ENCODE measurements around the gene PTPRT. TPM values are rescaled to one million over a fixed set of nuclear protein-coding genes. Genes with fewer than 3 reads are reported as not detected.

The PTPRT gene
- total and polyA plus RNA-seq, 2 of the 4 experiments (the other 2 are of a cell fraction), result not detected

GRCh38 chr20:42118001-42118400 is 1071.7 kb downstream of the PTPRT start:
- Histone ChIP-seq H3K4me2 (ENCODE audit: low read depth, low read length) (no peak overlapping the region), H3K4me1 (ENCODE audit: control insufficient read depth, insufficient read depth, low read length) (no peaks in the 10 kb centered on the region), H2BK20ac (ENCODE audit: low read depth, low read length) (no peak overlapping the region), H3K36me3 (ENCODE audit: control insufficient read depth, insufficient read depth, low read length) (no peaks in the 10 kb centered on the region), H2AFZ (replicated peaks; ENCODE audit: low read length, poor library complexity) (no peak overlapping the region), H3K79me1 (ENCODE audit: low read depth in 1 of 2, low read length in 2 of 2) (no peaks in the 10 kb centered on the region), H2AK9ac (replicated peaks; ENCODE audit: low read depth, low read length, poor library complexity) (no peak overlapping the region), H3K27me3 (ENCODE audit: control insufficient read depth, insufficient read depth, low read length) (no peaks in the 10 kb centered on the region), H2AK5ac (ENCODE audit: low read depth, low read length) (no peak overlapping the region), H3K4me3 (ENCODE audit: insufficient read depth, low read depth, low read length) (no peak overlapping the region), H3K23ac (ENCODE audit: low read depth, low read length) (no peak overlapping the region), H3K14ac (replicated peaks; ENCODE audit: low read depth, low read length) (no peak overlapping the region), H3K18ac (ENCODE audit: low read depth, low read length) (no peak overlapping the region), H3K27ac (ENCODE audit: insufficient read depth, low read length) (no peak overlapping the region), H2BK120ac (ENCODE audit: low read depth, low read length) (no peak overlapping the region), H3K56ac (ENCODE audit: extremely low read depth, insufficient read depth, low read length) (no peak overlapping the region), H4K91ac (ENCODE audit: insufficient read depth, low read depth, low read length) (no peak overlapping the region), H3K9ac (ENCODE audit: low read depth, low read length) (no peak overlapping the region), H4K5ac (ENCODE audit: low read depth, low read length) (no peak overlapping the region), H3K9me1 (ENCODE audit: insufficient read depth, low read length) (no peaks in the 10 kb centered on the region), H2BK5ac (ENCODE audit: low read depth, low read length, poor library complexity, severe bottlenecking) (no peak overlapping the region), H2BK15ac (ENCODE audit: low read depth, low read length) (no peak overlapping the region), H3K4ac (ENCODE audit: low read depth, low read length) (no peak overlapping the region), H4K8ac (ENCODE audit: low read depth in 2 of 2, low read length in 2 of 2) (no peak overlapping the region), H3K9me3 (ENCODE audit: control insufficient read depth, insufficient read depth, low read length) (peaks cover 37% of the 10 kb centered on the region), H4K20me1 (ENCODE audit: insufficient read depth, low read length) (no peaks in the 10 kb centered on the region)
- TF ChIP-seq ELK1 (IDR thresholded peaks at IDR 0.05; ENCODE audit: borderline replicate concordance, low read depth, low read length) (no peak), RAD21 (IDR thresholded peaks at IDR 0.05; ENCODE audit: low read length) (no peak), RFX5 (IDR thresholded peaks at IDR 0.05; ENCODE audit: low read depth, low read length) (no peak), CHD1 (IDR thresholded peaks at IDR 0.05; ENCODE audit: low read depth, low read length) (no peak), USF2 (IDR thresholded peaks at IDR 0.05; ENCODE audit: low read depth, low read length) (no peak), CEBPB (IDR thresholded peaks at IDR 0.05; ENCODE audit: low read depth, low read length) (no peak), CTCF (conservative IDR thresholded peaks at IDR 0.05; ENCODE audit: low read depth, low read length) (no peak), MAZ (IDR thresholded peaks at IDR 0.05; ENCODE audit: borderline replicate concordance, low read depth, low read length) (no peak), FOS (IDR thresholded peaks at IDR 0.05; ENCODE audit: low read depth, low read length) (no peak), BHLHE40 (IDR thresholded peaks at IDR 0.05; ENCODE audit: low read depth, low read length) (no peak), NFE2L2 (IDR thresholded peaks at IDR 0.05; ENCODE audit: low read depth, low read length) (no peak), MAFK (IDR thresholded peaks at IDR 0.05; ENCODE audit: low read depth, low read length) (no peak), MXI1 (IDR thresholded peaks at IDR 0.05; ENCODE audit: borderline replicate concordance, low read depth, low read length) (no peak), RCOR1 (IDR thresholded peaks at IDR 0.05; ENCODE audit: insufficient replicate concordance, low read length) (no peak), SMC3 (IDR thresholded peaks at IDR 0.05; ENCODE audit: low read depth, low read length) (no peak), POLR2A (IDR thresholded peaks at IDR 0.05; ENCODE audit: low read depth, low read length) (no peak)
- CTCF ChIA-PET, result no interaction called here
- WGBS, 2 experiments (ENCODE audit: extremely low coverage in 2 of 2, insufficient read length in 1 of 2), result 40% methylated on average over 1 of the region's 7 CpGs; no CpG with 5 or more reads in 1 of the 2 experiments
- intact Hi-C loops (cut with micrococcal nuclease) (no loop called here), in situ Hi-C loops (cut with MboI; ENCODE audit: low sequenced_read_pairs) (no loop called here), dilution Hi-C loops (cut with HindIII; ENCODE audit: low sequenced_read_pairs, unreplicated experiment) (no loop called here)
- DNase-seq (no peak), ATAC-seq (ENCODE audit: low read depth) (no peak)
- POLR2A ChIA-PET (ENCODE audit: unreplicated experiment), result no interaction called here
- no TSS peak for BruUV-seq (replicated peaks)

All from IMR-90 (cell line).